Left lobe of liver (tissue), 2 donors: ENCODE results near the gene MYRFL. TPM values are rescaled to one million over a fixed set of nuclear protein-coding genes. Genes with fewer than 3 reads are reported as not detected.
"Not testable (repeated sequence)": the region's sequence is repeated elsewhere in the genome, so short reads cannot be mapped to it uniquely, and the experiment has no call there.

Experiments used
- ATAC-seq: fragments of 200-7000 bp; cut with Tn5 transposase; one replicate; pipeline ENCODE4 v1.9.1; 2020; ENCODE audit warnings: mild to moderate bottlenecking, moderate library complexity
- DNase-seq: peaks from one replicate; pipeline ENCODE4 v3.0.0-alpha.2; 2020; ENCODE audit warnings: low spot score
- total RNA-seq: library from RNA; stranded (reverse); gene quantifications from one replicate; pipeline ENCODE4 v1.2.1, GENCODE V29; 2021
- donor health status: DM: no; HTN: no; CAD: no; lungs with moderate emphysema.
- donor health status: DM: no; HTN: yes; CAD: no.

MYRFL gene
- total RNA-seq, 1 donor from 2014 or later = 0.08 TPM

GRCh38 chr12:69840727-69841126 lies 15.7 kb downstream of the MYRFL start:
- DNase-seq (no peak), ATAC-seq (peak; percentile 52)

- no peak for ATAC-seq
- no peak for DNase-seq
Measured at GRCh38 chr12:69843608-69844007, 18.6 kb downstream of the MYRFL start.

GRCh38 chr12:69844416-69844815 lies 19.4 kb downstream of the MYRFL start:
- no peak for DNase-seq
- ATAC-seq = no peak

- ATAC-seq (no peak), DNase-seq (no peak)
Measured at GRCh38 chr12:69844836-69845235, 19.8 kb downstream of the MYRFL start.

- ATAC-seq (no peak), DNase-seq (no peak)
Measured at GRCh38 chr12:69846976-69847375, 21.9 kb downstream of the MYRFL start.

- ATAC-seq (no peak), DNase-seq (no peak)
Measured at GRCh38 chr12:69851976-69852375, 26.9 kb downstream of the MYRFL start.

GRCh38 chr12:69853176-69853961 lies 28.3 kb downstream of the MYRFL start:
- DNase-seq, ATAC-seq: not testable (repeated sequence)

- no peak for ATAC-seq
- no peak for DNase-seq
Measured at GRCh38 chr12:69866698-69867097, 41.7 kb downstream of the MYRFL start.

GRCh38 chr12:69868695-69869094 lies 43.7 kb downstream of the MYRFL start:
- no peak for DNase-seq
- no peak for ATAC-seq

- ATAC-seq = no peak
- DNase-seq = no peak
Measured at GRCh38 chr12:69872804-69873203, 47.8 kb downstream of the MYRFL start.

GRCh38 chr12:69873429-69873828 lies 48.4 kb downstream of the MYRFL start:
- ATAC-seq (no peak), DNase-seq (no peak)

- no peak for DNase-seq
- ATAC-seq = no peak
Measured at GRCh38 chr12:69874606-69875005, 49.6 kb downstream of the MYRFL start.

GRCh38 chr12:69875416-69875935 lies 50.4 kb downstream of the MYRFL start:
- ATAC-seq = no peak
- no peak for DNase-seq

GRCh38 chr12:69879007-69879960 lies 54.3 kb downstream of the MYRFL start:
- DNase-seq = peak; percentile 69
- ATAC-seq = peak; percentile 99

GRCh38 chr12:69880571-69880970 lies 55.5 kb downstream of the MYRFL start:
- ATAC-seq = no peak
- no peak for DNase-seq

- ATAC-seq = no peak
- DNase-seq = no peak
Measured at GRCh38 chr12:69881771-69882170, 56.7 kb downstream of the MYRFL start.

- peak; percentile 68 for ATAC-seq
- DNase-seq = no peak
Measured at GRCh38 chr12:69884386-69884785, 59.4 kb downstream of the MYRFL start.

- DNase-seq (no peak), ATAC-seq (no peak)
Measured at GRCh38 chr12:69885658-69886057, 60.6 kb downstream of the MYRFL start.

- DNase-seq (no peak), ATAC-seq (no peak)
Measured at GRCh38 chr12:69886109-69886508, 61.1 kb downstream of the MYRFL start.

GRCh38 chr12:69886715-69887114 lies 61.7 kb downstream of the MYRFL start:
- no peak for ATAC-seq
- no peak for DNase-seq

GRCh38 chr12:69888901-69889300 lies 63.9 kb downstream of the MYRFL start:
- DNase-seq = no peak
- no peak for ATAC-seq
